ENCODE data around the gene TSKU.

Gene TSKU

DNA sequence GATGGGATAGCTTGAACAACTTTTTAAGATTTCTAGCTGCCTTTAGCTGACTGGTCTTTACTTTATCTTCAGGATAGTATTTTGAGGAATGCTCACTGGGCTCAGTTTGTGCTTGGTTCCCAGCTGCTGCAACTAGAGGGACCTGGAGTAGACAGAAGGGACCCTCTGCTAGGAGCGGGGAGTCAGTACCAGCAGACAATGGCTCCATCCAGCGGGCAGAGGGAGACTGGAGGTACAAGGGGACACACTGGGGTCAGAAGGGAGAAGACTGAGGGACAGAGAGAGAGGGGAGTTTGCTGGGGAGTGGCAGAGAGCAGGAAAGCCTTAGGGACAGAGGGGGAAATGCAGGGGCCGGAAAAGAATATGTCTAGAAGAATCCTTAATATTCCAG, 55.5 kb downstream of the TSKU start:
- TF ChIP-seq, protein P1, sequence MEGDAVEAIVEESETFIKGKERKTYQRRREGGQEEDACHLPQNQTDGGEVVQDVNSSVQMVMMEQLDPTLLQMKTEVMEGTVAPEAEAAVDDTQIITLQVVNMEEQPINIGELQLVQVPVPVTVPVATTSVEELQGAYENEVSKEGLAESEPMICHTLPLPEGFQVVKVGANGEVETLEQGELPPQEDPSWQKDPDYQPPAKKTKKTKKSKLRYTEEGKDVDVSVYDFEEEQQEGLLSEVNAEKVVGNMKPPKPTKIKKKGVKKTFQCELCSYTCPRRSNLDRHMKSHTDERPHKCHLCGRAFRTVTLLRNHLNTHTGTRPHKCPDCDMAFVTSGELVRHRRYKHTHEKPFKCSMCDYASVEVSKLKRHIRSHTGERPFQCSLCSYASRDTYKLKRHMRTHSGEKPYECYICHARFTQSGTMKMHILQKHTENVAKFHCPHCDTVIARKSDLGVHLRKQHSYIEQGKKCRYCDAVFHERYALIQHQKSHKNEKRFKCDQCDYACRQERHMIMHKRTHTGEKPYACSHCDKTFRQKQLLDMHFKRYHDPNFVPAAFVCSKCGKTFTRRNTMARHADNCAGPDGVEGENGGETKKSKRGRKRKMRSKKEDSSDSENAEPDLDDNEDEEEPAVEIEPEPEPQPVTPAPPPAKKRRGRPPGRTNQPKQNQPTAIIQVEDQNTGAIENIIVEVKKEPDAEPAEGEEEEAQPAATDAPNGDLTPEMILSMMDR (IDR thresholded peaks at IDR 0.05; ENCODE audit: insufficient read depth, low read length, poor library complexity, severe bottlenecking): no peak
- Histone ChIP-seq H3K27me3 (replicated peaks; ENCODE audit: control insufficient read depth, insufficient read depth, low read length) (peaks cover 1% of the 10 kb centered on the region), H3K36me3 (ENCODE audit: control insufficient read depth, insufficient read depth, low read length) (no peaks in the 10 kb centered on the region), H3K4me3 (replicated peaks; ENCODE audit: low read depth, low read length) (no peak overlapping the region)
- DNase-seq (ENCODE audit: extremely low read depth, insufficient read length): no peak

DNA sequence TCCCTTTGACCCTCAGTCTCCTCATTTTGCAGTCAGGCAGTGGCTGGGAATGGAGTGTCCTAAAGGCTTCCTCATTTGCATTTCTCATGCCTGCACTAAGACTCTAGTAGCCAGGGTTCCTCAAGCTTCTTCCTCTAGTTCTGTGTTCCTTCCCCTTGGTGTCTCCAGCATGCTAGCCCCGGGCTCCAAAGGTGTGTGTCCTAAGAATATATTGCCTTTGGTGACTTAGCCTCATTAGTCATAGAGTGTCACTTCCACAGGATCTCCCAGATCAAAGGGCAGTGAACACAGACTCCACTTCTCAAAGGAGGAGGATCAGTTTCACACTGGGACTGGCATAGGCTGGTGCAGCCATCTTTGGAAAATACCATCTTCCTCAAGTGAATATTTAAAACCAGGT, 56.2 kb downstream of the TSKU start:
- Histone ChIP-seq H3K27me3 (replicated peaks; ENCODE audit: control insufficient read depth, insufficient read depth, low read length) (peaks cover 1% of the 10 kb centered on the region), H3K4me3 (replicated peaks; ENCODE audit: low read depth, low read length) (no peak overlapping the region), H3K36me3 (ENCODE audit: control insufficient read depth, insufficient read depth, low read length) (no peaks in the 10 kb centered on the region)
- TF ChIP-seq, protein P1 (IDR thresholded peaks at IDR 0.05; ENCODE audit: insufficient read depth, low read length, poor library complexity, severe bottlenecking): no peak
- DNase-seq (ENCODE audit: extremely low read depth, insufficient read length): no peak

- TF ChIP-seq, protein P1 (IDR thresholded peaks at IDR 0.05; ENCODE audit: insufficient read depth, low read length, poor library complexity, severe bottlenecking): no peak
- Histone ChIP-seq H3K36me3 (ENCODE audit: control insufficient read depth, insufficient read depth, low read length) (no peaks in the 10 kb centered on the region), H3K4me3 (replicated peaks; ENCODE audit: low read depth, low read length) (no peak overlapping the region), H3K27me3 (replicated peaks; ENCODE audit: control insufficient read depth, insufficient read depth, low read length) (peaks cover under 1% of the 10 kb centered on the region)
- no peak for DNase-seq (ENCODE audit: extremely low read depth, insufficient read length)
These were observed 58.8 kb downstream of the TSKU start for GRCh38 chr11:76841923-76842452.

DNA sequence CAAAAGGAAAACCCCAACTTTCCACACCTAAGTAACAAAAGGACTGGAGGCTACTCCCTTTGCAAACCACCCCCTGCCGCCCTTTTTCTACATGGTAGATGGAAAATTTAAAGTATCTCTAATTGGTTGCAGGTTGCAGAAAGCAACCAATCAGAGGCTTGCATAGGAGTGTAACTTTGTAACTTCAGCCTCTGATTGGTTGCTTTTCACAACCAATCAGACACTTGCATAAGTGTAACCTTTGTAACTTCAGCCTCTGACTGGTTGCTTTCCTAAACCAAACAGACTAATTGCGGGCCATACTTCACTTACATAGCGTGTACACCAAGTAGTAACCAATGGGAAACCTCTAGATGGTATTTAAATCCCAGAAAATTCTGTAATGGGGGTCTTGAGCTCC, 60.8 kb downstream of the TSKU start:
- no peaks in the 10 kb centered on the region for H3K36me3 ChIP-seq (ENCODE audit: control insufficient read depth, insufficient read depth, low read length)
- no peak overlapping the region for H3K4me3 ChIP-seq (replicated peaks; ENCODE audit: low read depth, low read length)
- no peaks in the 10 kb centered on the region; the same call in 1 of the 2 replicates for H3K27me3 ChIP-seq (replicated peaks; ENCODE audit: control insufficient read depth, insufficient read depth, low read length)
- DNase-seq (ENCODE audit: extremely low read depth, insufficient read length): no peak
- TF ChIP-seq, protein P1 (IDR thresholded peaks at IDR 0.05; ENCODE audit: insufficient read depth, low read length, poor library complexity, severe bottlenecking): no peak

DNA sequence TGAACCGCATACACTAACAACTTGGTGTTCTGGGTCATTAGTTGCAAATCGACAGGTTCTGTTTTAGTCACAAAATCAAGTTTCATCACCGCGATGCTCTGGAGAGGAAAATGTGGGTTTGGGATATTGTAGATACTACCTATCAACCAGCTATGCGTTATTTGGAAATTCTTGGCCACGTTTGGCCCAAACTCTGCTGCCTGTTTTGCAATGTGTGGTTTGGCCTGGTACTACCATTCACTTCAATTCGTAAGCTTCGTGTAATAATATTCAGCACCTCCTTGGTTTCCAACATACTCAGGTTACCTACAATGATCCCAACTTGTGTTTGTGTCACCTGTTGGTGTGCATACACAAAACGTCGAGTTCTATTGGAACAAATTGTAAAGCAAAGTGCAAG, 61.4 kb downstream of the TSKU start:
- TF ChIP-seq, protein P1 (IDR thresholded peaks at IDR 0.05; ENCODE audit: insufficient read depth, low read length, poor library complexity, severe bottlenecking): no peak
- DNase-seq (ENCODE audit: extremely low read depth, insufficient read length): no peak
- H3K27me3 ChIP-seq (replicated peaks; ENCODE audit: control insufficient read depth, insufficient read depth, low read length): no peaks in the 10 kb centered on the region; the same call in 1 of the 2 replicates
- no peaks in the 10 kb centered on the region for H3K36me3 ChIP-seq (ENCODE audit: control insufficient read depth, insufficient read depth, low read length)
- no peak overlapping the region for H3K4me3 ChIP-seq (replicated peaks; ENCODE audit: low read depth, low read length)

DNA sequence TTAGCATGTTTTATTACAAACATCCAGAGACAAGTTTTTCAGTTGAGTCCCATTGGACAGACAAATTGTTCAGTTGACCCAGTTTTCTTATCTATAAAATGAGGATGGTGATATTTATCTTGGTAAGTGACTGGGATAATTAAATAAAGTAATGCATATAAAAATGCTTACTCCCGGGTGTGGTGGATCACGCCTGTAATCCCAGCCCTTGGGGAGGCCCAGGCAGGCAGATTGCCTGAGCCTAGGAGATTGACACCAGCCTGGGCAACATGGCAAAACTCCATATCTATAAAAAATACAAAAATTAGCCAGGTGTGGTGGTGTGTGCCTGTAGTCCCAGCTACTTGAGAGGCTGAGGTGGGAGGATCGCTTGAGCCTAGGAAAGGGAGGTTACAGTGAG, 61.9 kb downstream of the TSKU start:
- Histone ChIP-seq H3K36me3 (ENCODE audit: control insufficient read depth, insufficient read depth, low read length) (no peaks in the 10 kb centered on the region), H3K4me3 (replicated peaks; ENCODE audit: low read depth, low read length) (no peak overlapping the region), H3K27me3 (replicated peaks; ENCODE audit: control insufficient read depth, insufficient read depth, low read length) (no peaks in the 10 kb centered on the region; the same call in 1 of the 2 replicates)
- DNase-seq (ENCODE audit: extremely low read depth, insufficient read length): no peak
- TF ChIP-seq, protein P1 (IDR thresholded peaks at IDR 0.05; ENCODE audit: insufficient read depth, low read length, poor library complexity, severe bottlenecking): no peak
